Erythroblast (primary cell): Measurements from ENCODE around the gene PIM3.

ENCODE experiments used
- DNase-seq, 2 experiments: peaks; one replicate each; lab custom pipeline; 2025; lab: John Stamatoyannopoulos, UW
- GATA1 ChIP-seq: IDR thresholded peaks from 2 replicates; pipeline ENCODE4 v1.6.1; 2011; ENCODE audit warnings: low read depth, mild to moderate bottlenecking, control low read depth, low read length, moderate library complexity
- POLR2A ChIP-seq: IDR thresholded peaks from 2 replicates; pipeline ENCODE4 v1.6.1; 2011; ENCODE audit warnings: mild to moderate bottlenecking, low read length

The PIM3 gene

GRCh38 chr22:50000587-50001387, 40.2 kb downstream of the PIM3 start:
- TF ChIP-seq GATA1, result no peak
- no peak for TF ChIP-seq POLR2A
- DNase-seq, result no peak

GRCh38 chr22:50001388-50002231, 41.0 kb downstream of the PIM3 start:
- DNase-seq, result peak; percentile 77 to 87
- TF ChIP-seq GATA1 (peak; percentile 68), POLR2A (no peak)

- DNase-seq, result no peak
- no peak for TF ChIP-seq GATA1
- TF ChIP-seq POLR2A, result no peak
Measured at GRCh38 chr22:50002791-50003190, 42.2 kb downstream of the PIM3 start.

GRCh38 chr22:50004918-50005317, 44.3 kb downstream of the PIM3 start:
- no peak for DNase-seq
- TF ChIP-seq POLR2A, result no peak
- TF ChIP-seq GATA1, result no peak

- DNase-seq, result no peak
- no peak for TF ChIP-seq GATA1
- no peak for TF ChIP-seq POLR2A
Measured at GRCh38 chr22:50007057-50007511, 46.5 kb downstream of the PIM3 start.

GRCh38 chr22:50008151-50009040, 47.8 kb downstream of the PIM3 start:
- TF ChIP-seq GATA1 (no peak), POLR2A (no peak)
- no peak for DNase-seq

- no peak for DNase-seq
- TF ChIP-seq POLR2A, result no peak
- no peak for TF ChIP-seq GATA1
Measured at GRCh38 chr22:50009251-50009650, 48.7 kb downstream of the PIM3 start.

GRCh38 chr22:50009765-50010675, 49.4 kb downstream of the PIM3 start:
- TF ChIP-seq POLR2A (no peak), GATA1 (no peak)
- no peak for DNase-seq

- TF ChIP-seq POLR2A (no peak), GATA1 (no peak)
- DNase-seq, result no peak
Measured at GRCh38 chr22:50010676-50011446, 50.3 kb downstream of the PIM3 start.

GRCh38 chr22:50011447-50012210, 51.1 kb downstream of the PIM3 start:
- TF ChIP-seq GATA1 (no peak), POLR2A (no peak)
- DNase-seq, result no peak
